NAMALWA (cell line): ENCODE measurements around the gene DEPDC1B.
"Not testable (repeated sequence)": the region's sequence is repeated elsewhere in the genome, so short reads cannot be mapped to it uniquely, and the experiment has no call there.

Source experiments
- DNase-seq: peaks from one replicate; pipeline ENCODE4 v3.0.0-alpha.2; 2015; ENCODE audit warnings: low spot score

Gene DEPDC1B

GRCh38 chr5:60584304-60584703 lies 115.7 kb downstream of the DEPDC1B start:
- no peak for DNase-seq

- DNase-seq: no peak
Measured at GRCh38 chr5:60583616-60584015, 116.3 kb downstream of the DEPDC1B start.

- no peak for DNase-seq
Measured at GRCh38 chr5:60578315-60578714, 121.7 kb downstream of the DEPDC1B start.

GRCh38 chr5:60577116-60577515 lies 122.8 kb downstream of the DEPDC1B start:
- DNase-seq: no peak

- no peak for DNase-seq
Measured at GRCh38 chr5:60576425-60576824, 123.5 kb downstream of the DEPDC1B start.

- no peak for DNase-seq
Measured at GRCh38 chr5:60568646-60569045, 131.3 kb downstream of the DEPDC1B start.

- no peak for DNase-seq
Measured at GRCh38 chr5:60563696-60564324, 136.2 kb downstream of the DEPDC1B start.

GRCh38 chr5:60553291-60553690 lies 146.7 kb downstream of the DEPDC1B start:
- DNase-seq: not testable (repeated sequence)

- no peak for DNase-seq
Measured at GRCh38 chr5:60551829-60552228, 148.1 kb downstream of the DEPDC1B start.

- no peak for DNase-seq
Measured at GRCh38 chr5:60551250-60551649, 148.7 kb downstream of the DEPDC1B start.

- no peak for DNase-seq
Measured at GRCh38 chr5:60550311-60550710, 149.7 kb downstream of the DEPDC1B start.

GRCh38 chr5:60549841-60550240 lies 150.1 kb downstream of the DEPDC1B start:
- no peak for DNase-seq
